Astrocyte of the cerebellum (primary cell): ENCODE results near the gene IGF2.

ENCODE experiments used
- DNase-seq: peaks from one replicate; pipeline ENCODE4 v3.0.0-alpha.2; 2011; ENCODE audit warnings: low read depth
- H3K4me3 ChIP-seq: 2 replicates; pipeline ENCODE4 v1.5.1; 2011; ENCODE audit warnings: mild to moderate bottlenecking, low read depth, low read length, moderate library complexity
- CTCF ChIP-seq: IDR thresholded peaks from 2 replicates; pipeline ENCODE4 v1.5.1; 2012; ENCODE audit warnings: low read length, low read depth, moderate library complexity, mild to moderate bottlenecking; ENCODE audit errors: missing control alignments
- in situ Hi-C: cut with HindIII; loops from 2 replicates; pipeline ENCODE4 v1.10.0; 2017; ENCODE audit warnings: low sequenced_read_pairs

Gene IGF2

GRCh38 chr11:2142762-2143202 lies 3.6 kb upstream of the IGF2 start:
- DNase-seq = no peak
- no peak overlapping the region for H3K4me3 ChIP-seq
- in situ Hi-C loops = loop anchor here (5.0 kb wide), 1 partner anchor 40 kb away; no protein-coding TSS in a partner anchor
- TF ChIP-seq CTCF = no peak

- DNase-seq = no peak
- in situ Hi-C loops = loop anchor here (5.0 kb wide), 1 partner anchor 40 kb away; no protein-coding TSS in a partner anchor
- TF ChIP-seq CTCF = no peak
- no peak overlapping the region for H3K4me3 ChIP-seq
Observed at GRCh38 chr11:2142300-2142759, 3.1 kb upstream of the IGF2 start.

- H3K4me3 ChIP-seq = no peak overlapping the region
- TF ChIP-seq CTCF = no peak
- no peak for DNase-seq
- in situ Hi-C loops = loop anchor here (5.0 kb wide), 1 partner anchor 38 kb away; no protein-coding TSS in a partner anchor
Observed at GRCh38 chr11:2140411-2141400, 1.5 kb upstream of the IGF2 start.

DNA sequence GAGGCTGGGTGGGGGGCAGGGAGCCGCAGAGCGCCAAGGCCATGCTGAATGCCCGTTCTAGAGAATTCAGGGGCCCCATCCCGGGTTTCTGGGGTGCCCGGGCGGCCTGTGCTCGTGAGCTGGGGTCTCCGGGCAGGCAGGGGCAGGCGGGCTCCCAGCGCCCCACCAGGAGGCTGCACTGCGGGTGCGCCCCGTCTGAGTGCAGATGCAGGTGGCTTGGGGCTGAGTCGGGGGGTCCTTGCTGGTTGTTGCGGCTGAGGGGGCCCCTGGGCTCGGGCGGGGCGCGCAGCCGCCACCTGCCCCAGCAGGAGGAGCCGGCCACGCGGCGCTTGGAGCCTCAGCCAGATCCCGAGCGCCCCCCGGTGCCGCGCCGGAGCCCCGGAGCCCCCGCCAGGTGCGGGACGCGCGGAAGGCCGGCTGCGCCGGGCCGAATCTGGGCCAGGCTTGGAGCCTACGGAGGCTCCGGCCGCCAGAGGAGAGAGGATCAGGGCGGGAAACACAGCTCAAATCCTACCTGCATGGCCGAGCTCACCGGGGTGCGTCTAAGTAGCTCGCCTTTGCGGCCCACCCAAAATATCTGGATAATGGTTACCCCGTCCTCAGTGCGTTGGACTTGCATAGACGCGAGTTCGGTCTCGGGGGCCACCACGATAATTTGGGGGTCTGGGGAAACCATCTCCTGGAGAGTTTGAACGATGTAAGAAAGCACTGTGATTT lies 590 bp upstream of the IGF2 start:
- no peak for TF ChIP-seq CTCF
- H3K4me3 ChIP-seq = no peak overlapping the region
- DNase-seq = no peak
- in situ Hi-C loops = loop anchor here (5.0 kb wide), 1 partner anchor 37 kb away; no protein-coding TSS in a partner anchor

DNA sequence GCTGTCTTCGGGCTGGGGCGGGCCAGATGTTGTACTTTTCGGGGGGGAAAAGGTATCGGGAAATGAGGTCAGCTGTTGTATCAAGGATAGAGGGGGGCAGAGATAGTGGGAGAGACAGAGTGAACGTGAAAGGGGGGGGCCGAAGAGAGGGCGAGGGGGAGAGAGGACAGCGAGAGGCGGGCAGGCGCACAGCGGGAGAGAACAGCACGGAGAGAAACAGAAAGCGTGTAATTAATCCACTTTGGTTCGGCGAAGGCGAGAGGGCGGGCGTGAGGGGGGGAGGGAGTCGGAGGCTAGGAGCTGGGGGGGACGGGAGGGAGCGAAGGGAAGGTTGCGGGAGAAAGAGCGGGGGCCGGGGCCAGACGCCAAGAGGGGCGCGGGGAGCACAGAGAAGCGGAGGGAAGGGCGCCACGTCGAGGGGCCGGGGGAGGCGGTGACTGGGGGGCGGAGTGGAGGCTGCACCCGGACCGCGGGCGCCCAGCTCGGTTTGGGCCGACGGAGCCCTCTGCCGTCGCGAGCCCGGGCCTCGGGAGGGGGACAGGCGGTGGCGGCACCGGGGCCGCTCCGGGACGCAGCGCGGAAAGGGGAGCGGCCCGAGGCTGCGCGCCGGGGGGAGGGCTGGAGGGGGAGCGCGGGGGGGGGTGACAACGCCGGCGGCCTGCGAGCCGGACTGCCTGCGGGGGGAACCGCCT lies 612 bp downstream of the IGF2 start:
- peak overlapping the region; percentile 44 for H3K4me3 ChIP-seq
- TF ChIP-seq CTCF = no peak
- in situ Hi-C loops = no loop called here
- no peak for DNase-seq

- DNase-seq = no peak
- peak overlapping the region; percentile 44 for H3K4me3 ChIP-seq
Observed at GRCh38 chr11:2138068-2138430, 1.1 kb downstream of the IGF2 start.

More at GRCh38 chr11:2138068-2138430, 1.1 kb downstream of the IGF2 start:
- no peak for TF ChIP-seq CTCF
- in situ Hi-C loops = no loop called here
